T47D (cell line): ENCODE data around the gene SKAP2.
"Not testable (repeated sequence)": the region's sequence is repeated elsewhere in the genome, so short reads cannot be mapped to it uniquely, and the experiment has no call there.

Source experiments
- DNase-seq, 2 experiments: peaks; one replicate each; pipeline versions ENCODE4 v3.0.0 to v3.0.0-alpha.2; 2011 to 2012; ENCODE audit warnings: low read depth in 1 of 2, low spot score in 1 of 2
- JUND ChIP-seq: IDR thresholded peaks from 2 replicates; pipeline ENCODE4 v1.6.1; 2012; ENCODE audit warnings: low read depth
- in situ Hi-C: cut with HindIII; loops from 2 replicates; pipeline ENCODE4 v1.10.0; 2016; ENCODE audit warnings: low sequenced_read_pairs, low pct_unique_long_range_greater_than_20kb

Gene SKAP2

GRCh38 chr7:26853788-26854393 lies 10.5 kb downstream of the SKAP2 start:
- no peak for TF ChIP-seq JUND
- DNase-seq, result peak in 1 of 2 experiments; percentile 66
- in situ Hi-C loops, result no loop called here

GRCh38 chr7:26850193-26850651 lies 14.2 kb downstream of the SKAP2 start:
- TF ChIP-seq JUND, result no peak
- in situ Hi-C loops, result no loop called here
- DNase-seq, result no peak

- in situ Hi-C loops, result no loop called here
- DNase-seq, result peak; percentile 26 to 55
- no peak for TF ChIP-seq JUND
These were observed 20.7 kb downstream of the SKAP2 start for GRCh38 chr7:26843705-26844104.

GRCh38 chr7:26842897-26843296 lies 21.5 kb downstream of the SKAP2 start:
- in situ Hi-C loops, result no loop called here
- TF ChIP-seq JUND, result no peak
- DNase-seq, result no peak

- in situ Hi-C loops, result no loop called here
- DNase-seq, result no peak
- no peak for TF ChIP-seq JUND
These were observed 23.2 kb downstream of the SKAP2 start for GRCh38 chr7:26841003-26841739.

DNA sequence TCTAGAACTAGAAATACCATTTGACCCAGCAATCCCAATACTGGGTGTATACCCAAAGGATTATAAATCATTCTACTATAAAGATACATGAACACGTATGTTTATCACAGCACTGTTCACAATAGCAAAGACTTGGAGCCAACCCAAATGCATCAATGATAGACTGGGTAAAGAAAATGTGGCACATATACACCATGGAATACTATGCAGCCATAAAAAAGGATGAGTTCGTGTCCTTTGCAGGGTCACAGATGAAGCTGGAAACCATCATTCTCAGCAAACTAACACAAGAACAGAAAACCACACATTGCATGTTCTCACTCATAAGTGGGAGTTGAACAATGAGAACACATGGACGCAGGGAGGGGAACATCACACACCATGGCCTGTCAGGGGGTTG lies 27.6 kb downstream of the SKAP2 start:
- in situ Hi-C loops, result not testable (repeated sequence)

DNA sequence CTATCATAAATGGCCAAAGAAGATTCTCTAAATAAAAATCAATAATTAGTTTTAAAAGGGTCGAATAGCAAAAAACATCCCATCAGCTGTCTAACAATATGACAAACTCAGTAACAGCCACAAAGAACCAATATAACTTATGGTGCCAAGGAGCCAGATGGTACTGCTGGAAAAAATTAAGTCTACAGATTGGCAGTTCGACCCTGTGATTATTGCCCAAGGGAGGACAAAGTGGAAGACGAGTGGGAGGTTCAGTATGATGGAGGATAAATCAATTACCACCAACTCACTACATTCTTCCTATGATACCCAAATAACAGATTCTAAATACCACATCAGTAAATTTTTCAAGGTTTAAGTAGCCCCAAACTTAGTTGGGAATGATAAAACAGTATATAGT lies 49.0 kb downstream of the SKAP2 start:
- no peak for DNase-seq
- in situ Hi-C loops, result no loop called here
- no peak for TF ChIP-seq JUND

More for the DNA sequence above, 27.6 kb downstream of the SKAP2 start:
- not testable (repeated sequence) for DNase-seq

DNA sequence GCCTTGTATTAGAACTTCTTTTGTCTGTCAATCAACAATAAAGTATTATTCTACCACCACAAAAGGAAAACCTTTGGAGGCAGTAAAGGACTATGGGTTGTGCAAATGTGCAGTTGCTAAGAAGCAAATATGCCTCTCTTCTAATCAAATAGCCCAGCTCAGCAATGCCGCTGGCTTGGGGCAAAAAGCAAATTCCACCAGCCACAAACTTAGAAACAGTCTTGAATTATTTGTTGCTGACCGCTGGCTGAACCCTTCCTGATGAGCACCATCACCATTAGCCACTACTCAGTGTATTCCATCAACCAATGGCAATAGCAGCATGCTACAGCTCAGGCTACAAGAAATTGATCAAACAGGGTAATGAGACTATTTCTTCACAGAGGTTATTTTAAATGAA lies 51.0 kb downstream of the SKAP2 start:
- TF ChIP-seq JUND, result no peak
- in situ Hi-C loops, result no loop called here
- peak in 1 of 2 experiments; percentile 52 for DNase-seq

DNA sequence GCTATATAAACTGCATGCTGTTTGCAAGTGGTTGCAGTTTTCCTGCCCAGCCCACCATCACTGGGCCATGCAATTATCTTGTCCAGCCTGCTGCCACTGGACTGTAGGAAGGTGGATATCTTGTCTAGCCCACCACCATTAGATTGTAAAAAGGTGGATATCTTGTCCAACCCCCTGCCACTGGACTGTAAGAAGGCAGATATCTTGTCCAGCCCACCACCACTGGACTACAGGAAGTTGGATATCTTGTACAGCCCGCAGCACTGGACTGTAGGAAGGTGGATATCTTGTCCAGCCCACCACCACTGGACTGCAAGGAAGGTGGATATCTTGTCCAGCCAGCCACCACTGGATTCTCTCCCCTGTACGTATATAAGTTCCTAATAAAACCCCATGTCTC lies 69.8 kb downstream of the SKAP2 start:
- TF ChIP-seq JUND, result no peak
- in situ Hi-C loops, result no loop called here
- no peak for DNase-seq

DNA sequence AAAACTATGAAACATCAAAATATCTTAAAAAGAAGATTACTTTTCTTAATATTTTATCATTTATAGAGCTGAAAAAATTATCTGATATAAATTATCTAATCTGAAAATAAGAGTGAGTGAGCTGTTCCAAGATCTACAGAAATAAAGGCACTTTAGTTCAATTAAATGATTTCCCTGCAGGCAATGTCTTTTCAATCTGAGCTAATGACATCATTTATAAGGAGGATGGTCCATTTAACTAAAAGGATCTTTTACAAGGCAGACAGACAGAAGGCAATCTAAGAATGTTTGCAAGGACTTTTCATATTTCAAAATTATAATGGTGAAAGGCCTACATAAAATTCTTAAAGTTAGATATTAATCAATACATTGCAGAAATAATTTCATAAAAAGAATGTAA lies 71.8 kb downstream of the SKAP2 start:
- no peak for DNase-seq
- in situ Hi-C loops, result no loop called here
- no peak for TF ChIP-seq JUND

GRCh38 chr7:26792006-26792405 lies 72.4 kb downstream of the SKAP2 start:
- DNase-seq, result no peak
- TF ChIP-seq JUND, result no peak
- in situ Hi-C loops, result no loop called here

DNA sequence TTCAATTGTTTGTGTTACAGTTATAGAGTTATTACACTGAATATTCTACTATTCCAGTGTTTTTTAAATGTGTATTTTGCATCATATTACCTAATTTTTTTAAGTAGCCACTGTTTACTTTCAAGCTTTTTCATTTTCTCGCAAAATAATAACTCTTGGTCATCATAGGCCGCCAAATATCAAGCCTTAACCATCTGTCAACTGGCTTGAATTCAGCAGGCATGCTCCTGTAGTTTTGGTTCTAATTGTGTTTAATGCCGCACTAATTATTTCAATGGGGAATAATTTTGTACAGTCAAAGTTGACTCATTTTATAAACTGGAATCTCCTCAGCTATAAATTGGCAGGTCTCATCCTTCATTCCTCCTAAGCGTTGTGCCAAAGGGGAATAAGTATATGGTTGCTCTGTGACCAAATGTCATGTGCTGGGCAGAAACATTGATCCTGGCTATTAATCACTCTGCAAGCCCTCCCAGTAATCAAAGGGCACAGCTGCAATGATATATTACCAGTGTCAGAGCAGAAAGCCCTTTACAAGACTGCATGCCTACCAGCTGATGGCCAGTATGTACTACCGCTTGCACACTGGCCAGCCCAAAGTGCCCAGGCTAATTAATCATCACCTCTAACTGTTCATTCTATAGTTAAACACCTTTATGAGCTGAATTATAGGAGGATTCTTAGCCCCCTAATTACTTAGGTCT lies 74.8 kb downstream of the SKAP2 start:
- no peak for DNase-seq
- no peak for TF ChIP-seq JUND

DNA sequence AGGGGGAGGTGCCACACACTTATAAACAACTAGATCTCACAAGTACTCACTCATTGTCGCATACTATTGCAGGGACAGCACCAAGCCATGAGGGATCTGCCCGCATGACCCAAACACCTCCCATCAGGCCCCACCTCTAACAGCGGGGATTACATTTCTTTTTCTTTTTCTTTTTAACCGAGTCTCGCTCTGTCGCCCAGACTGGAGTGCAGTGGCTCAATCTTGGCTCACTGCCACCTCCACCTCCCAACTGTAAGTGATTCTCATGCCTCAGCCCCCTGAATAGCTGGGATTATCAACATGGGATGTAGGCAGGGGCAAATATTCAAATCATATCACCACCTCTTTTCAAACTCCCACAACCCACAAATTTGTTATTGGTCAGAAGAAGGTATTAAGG lies 76.7 kb downstream of the SKAP2 start:
- DNase-seq, result no peak
- TF ChIP-seq JUND, result no peak
- in situ Hi-C loops, result no loop called here

More for the DNA sequence above, 74.8 kb downstream of the SKAP2 start:
- in situ Hi-C loops, result no loop called here
